GM06990 (cell line): ENCODE measurements around the gene FGFR2.

Source experiments
- DNase-seq: peaks from one replicate; pipeline ENCODE4 v3.0.0-alpha.2; 2011; ENCODE audit not compliant: insufficient read length; ENCODE audit errors: extremely low read depth
- H3K27me3 ChIP-seq: replicated peaks from 2 replicates; pipeline ENCODE4 v1.6.0; 2011; ENCODE audit warnings: low read length; ENCODE audit not compliant: control insufficient read depth, insufficient read depth
- H3K36me3 ChIP-seq: 2 replicates; pipeline ENCODE4 v1.5.1; 2011; ENCODE audit warnings: low read length; ENCODE audit not compliant: control insufficient read depth, insufficient read depth
- H3K4me3 ChIP-seq: replicated peaks from 2 replicates; pipeline ENCODE4 v1.5.1; 2011; ENCODE audit warnings: low read depth, mild to moderate bottlenecking, control low read depth, low read length
- TF ChIP-seq, protein P1 (sequence below): IDR thresholded peaks from 2 replicates; pipeline ENCODE4 v1.5.1; 2011; ENCODE audit warnings: low read length, control low read depth, mild to moderate bottlenecking, inconsistent platforms; ENCODE audit not compliant: insufficient read depth, poor library complexity, severe bottlenecking

FGFR2 gene

DNA sequence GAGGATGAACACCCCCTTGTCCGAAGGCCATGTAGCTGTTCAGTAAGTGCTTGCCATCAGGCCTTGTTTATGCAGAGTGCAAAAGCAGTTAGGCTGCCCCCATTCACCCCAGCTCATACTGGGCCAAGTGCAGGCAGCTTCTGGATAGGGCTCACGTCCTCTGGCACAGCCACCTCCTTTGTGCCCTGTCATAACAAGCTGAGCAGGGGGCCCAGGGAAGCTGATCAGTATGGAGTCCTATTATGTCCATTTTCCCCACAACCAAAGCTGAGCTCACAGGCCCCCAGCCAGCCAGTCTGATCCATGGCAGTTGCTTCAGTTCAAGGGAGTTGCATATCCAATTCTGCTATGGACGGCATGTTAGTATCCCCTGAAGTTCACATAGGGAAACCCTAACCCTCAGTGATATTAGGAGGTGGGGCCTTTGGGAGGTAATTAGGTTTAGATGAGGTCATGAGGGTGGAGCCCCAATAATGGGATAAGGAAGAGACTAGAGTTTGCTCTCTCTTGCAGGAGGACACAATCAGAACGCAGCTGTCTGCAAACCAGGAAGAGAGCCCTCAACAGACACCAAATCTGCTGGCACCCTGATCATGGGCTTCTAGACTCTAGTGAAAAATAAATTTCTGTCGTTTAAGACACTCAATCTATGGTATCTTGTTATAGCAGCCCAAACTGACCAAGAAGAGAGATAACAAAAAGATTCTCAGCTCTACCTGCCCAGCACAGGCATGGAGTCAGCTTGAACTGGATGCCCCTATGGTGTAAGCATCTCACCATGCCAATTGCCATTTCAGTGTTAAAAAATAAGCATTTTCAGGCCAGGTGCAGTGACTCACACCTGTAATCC lies 155.9 kb downstream of the FGFR2 start:
- TF ChIP-seq, protein P1, sequence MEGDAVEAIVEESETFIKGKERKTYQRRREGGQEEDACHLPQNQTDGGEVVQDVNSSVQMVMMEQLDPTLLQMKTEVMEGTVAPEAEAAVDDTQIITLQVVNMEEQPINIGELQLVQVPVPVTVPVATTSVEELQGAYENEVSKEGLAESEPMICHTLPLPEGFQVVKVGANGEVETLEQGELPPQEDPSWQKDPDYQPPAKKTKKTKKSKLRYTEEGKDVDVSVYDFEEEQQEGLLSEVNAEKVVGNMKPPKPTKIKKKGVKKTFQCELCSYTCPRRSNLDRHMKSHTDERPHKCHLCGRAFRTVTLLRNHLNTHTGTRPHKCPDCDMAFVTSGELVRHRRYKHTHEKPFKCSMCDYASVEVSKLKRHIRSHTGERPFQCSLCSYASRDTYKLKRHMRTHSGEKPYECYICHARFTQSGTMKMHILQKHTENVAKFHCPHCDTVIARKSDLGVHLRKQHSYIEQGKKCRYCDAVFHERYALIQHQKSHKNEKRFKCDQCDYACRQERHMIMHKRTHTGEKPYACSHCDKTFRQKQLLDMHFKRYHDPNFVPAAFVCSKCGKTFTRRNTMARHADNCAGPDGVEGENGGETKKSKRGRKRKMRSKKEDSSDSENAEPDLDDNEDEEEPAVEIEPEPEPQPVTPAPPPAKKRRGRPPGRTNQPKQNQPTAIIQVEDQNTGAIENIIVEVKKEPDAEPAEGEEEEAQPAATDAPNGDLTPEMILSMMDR = no peak
- Histone ChIP-seq H3K27me3 (no peaks in the 10 kb centered on the region), H3K36me3 (no peaks in the 10 kb centered on the region), H3K4me3 (no peak overlapping the region)
- no peak for DNase-seq

DNA sequence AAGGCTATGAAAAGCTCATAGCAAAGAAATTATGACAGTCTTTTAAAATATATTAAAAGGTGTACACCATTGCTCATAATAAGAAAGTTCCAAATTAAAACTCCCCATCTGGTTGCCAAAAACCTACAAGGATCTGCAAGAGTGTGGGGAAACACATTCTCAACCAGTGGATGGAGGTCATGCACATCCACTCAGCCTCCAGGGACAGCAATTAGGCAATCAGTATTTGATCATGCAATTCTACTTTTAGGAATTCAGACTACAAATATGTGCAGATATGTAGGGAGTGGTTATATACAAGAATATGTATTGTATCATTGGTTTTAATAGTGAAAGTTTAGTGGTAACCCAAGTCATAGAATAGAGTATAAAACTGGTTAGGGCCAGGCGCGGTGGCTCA lies 157.8 kb downstream of the FGFR2 start:
- TF ChIP-seq, protein P1 = no peak
- DNase-seq = no peak
- no peaks in the 10 kb centered on the region; the same call in 1 of the 2 replicates for H3K27me3 ChIP-seq
- H3K36me3 ChIP-seq = no peaks in the 10 kb centered on the region
- H3K4me3 ChIP-seq = no peak overlapping the region

DNA sequence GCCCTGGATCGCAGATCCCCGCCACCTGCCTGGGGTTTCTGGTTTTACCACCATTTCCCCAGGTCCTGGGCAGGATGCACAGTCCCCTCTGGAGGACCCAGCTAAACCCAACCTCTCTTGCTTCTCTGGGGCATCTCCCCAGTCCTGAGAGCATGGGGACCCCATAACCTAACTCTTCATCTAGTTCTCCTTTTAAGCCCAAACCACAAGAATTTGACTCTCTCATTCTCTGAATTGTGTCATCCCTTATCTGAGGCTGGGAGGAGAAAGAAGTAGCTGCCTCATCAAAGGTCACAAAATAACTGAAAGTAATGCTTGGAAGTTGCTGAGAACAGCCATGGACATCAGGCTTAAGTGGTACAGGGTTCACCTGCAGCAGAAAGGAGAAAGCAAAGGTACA lies 159.9 kb downstream of the FGFR2 start:
- no peaks in the 10 kb centered on the region for H3K36me3 ChIP-seq
- no peak overlapping the region for H3K4me3 ChIP-seq
- H3K27me3 ChIP-seq = no peaks in the 10 kb centered on the region; the same call in 1 of the 2 replicates
- TF ChIP-seq, protein P1 = no peak
- no peak for DNase-seq

DNA sequence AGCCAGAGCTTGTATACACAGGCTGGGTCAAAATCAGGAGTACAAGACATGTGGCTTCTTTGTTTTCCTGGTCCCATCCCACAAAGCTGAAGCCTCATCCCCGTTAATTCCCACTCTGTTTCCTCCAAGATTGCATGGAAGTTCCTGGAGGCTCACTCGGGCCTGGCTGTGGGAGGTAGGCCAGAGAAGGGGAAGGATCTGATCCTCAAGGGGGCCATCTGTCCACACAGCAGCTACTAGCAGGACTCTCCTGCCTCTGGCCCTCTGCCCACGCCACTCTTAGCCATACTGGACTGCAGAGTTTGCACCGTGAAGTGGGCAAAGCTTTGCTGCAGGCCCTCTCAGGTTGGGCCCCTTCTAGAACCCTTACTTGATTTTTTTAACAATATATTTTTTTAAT lies 160.6 kb downstream of the FGFR2 start:
- Histone ChIP-seq H3K4me3 (no peak overlapping the region), H3K36me3 (no peaks in the 10 kb centered on the region), H3K27me3 (no peaks in the 10 kb centered on the region; the same call in 1 of the 2 replicates)
- TF ChIP-seq, protein P1 = no peak
- DNase-seq = no peak

DNA sequence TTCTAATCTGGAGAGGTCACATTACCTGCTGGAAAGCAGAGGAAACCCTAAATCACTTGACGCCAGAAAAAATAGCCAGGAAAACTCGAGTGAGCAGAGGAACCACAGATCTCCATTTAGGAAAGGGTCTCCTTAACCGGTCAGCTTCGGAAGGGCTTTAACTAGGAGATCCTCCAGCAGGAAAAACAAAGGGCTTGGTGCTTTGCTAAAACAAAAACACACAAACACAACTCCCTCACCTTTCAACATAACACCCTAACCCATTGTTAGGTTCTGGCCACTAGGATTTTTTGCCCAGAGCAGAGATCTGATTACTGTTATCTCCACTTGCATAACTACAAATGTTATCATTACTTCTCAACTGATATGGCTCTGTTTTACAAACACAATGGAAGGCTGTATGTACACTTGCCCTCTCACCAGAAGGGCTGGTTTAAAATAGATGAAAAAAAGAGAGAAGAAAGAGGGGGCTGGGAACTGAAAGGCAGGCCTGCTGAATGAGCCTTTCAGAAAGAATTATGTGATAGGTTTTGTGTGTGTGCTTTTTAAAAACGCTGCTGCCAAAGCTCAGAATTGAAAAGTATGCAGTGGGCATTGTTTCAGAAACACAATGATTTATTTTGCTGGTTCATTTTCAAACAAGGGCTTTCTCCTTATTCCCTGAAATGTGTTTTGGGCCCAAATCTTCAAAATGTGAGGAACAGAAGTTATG lies 161.5 kb downstream of the FGFR2 start:
- TF ChIP-seq, protein P1 = no peak
- H3K4me3 ChIP-seq = no peak overlapping the region
- no peak for DNase-seq
- H3K27me3 ChIP-seq = no peaks in the 10 kb centered on the region; the same call in 1 of the 2 replicates
- no peaks in the 10 kb centered on the region for H3K36me3 ChIP-seq
